HL-60 (cell line): ENCODE results near the gene PLSCR4.
"Not testable (repeated sequence)": the region's sequence is repeated elsewhere in the genome, so short reads cannot be mapped to it uniquely, and the experiment has no call there.

Source experiments
- DNase-seq, 2 experiments: peaks; one replicate each; pipeline ENCODE4 v3.0.0-alpha.2; 2010 to 2020; ENCODE audit warnings: low read depth in 1 of 2, low spot score in 1 of 2
- H3K27ac ChIP-seq: fragments of 250-450 bp; sonication (Bioruptor Pico); replicated peaks from 2 replicates; pipeline ENCODE4 v1.5.1; 2020; ENCODE audit warnings: mild to moderate bottlenecking, moderate library complexity
- H3K27me3 ChIP-seq: fragments of 250-450 bp; sonication (Bioruptor Pico); 2 replicates; pipeline ENCODE4 v1.5.1; 2021; ENCODE audit warnings: mild to moderate bottlenecking, moderate library complexity; ENCODE audit not compliant: insufficient read depth, poor library complexity, severe bottlenecking
- H3K4me3 ChIP-seq: replicated peaks from 2 replicates; pipeline ENCODE4 v1.5.1; 2011; ENCODE audit warnings: mild to moderate bottlenecking, control low read depth, low read length; ENCODE audit not compliant: insufficient read depth
- GABPA ChIP-seq: IDR thresholded peaks from 2 replicates; pipeline ENCODE4 v1.6.1; 2012; ENCODE audit warnings: low read depth
- POLR2AphosphoS5 ChIP-seq: IDR thresholded peaks from 2 replicates; pipeline ENCODE4 v1.6.1; 2012; ENCODE audit warnings: low read depth
- SPI1 ChIP-seq: IDR thresholded peaks from 2 replicates; pipeline ENCODE4 v1.6.1; 2012; ENCODE audit warnings: low read depth, mild to moderate bottlenecking, borderline replicate concordance
- TF ChIP-seq, protein P1 (sequence below): IDR thresholded peaks from one replicate; pipeline ENCODE4 v1.5.1; 2011; ENCODE audit warnings: low read length, control low read depth, inconsistent platforms; ENCODE audit not compliant: insufficient read depth
- TF ChIP-seq, protein P2 (sequence below): IDR thresholded peaks from 2 replicates; pipeline ENCODE4 v1.6.1; 2012; ENCODE audit warnings: low read depth; ENCODE audit not compliant: insufficient replicate concordance

The PLSCR4 gene

DNA sequence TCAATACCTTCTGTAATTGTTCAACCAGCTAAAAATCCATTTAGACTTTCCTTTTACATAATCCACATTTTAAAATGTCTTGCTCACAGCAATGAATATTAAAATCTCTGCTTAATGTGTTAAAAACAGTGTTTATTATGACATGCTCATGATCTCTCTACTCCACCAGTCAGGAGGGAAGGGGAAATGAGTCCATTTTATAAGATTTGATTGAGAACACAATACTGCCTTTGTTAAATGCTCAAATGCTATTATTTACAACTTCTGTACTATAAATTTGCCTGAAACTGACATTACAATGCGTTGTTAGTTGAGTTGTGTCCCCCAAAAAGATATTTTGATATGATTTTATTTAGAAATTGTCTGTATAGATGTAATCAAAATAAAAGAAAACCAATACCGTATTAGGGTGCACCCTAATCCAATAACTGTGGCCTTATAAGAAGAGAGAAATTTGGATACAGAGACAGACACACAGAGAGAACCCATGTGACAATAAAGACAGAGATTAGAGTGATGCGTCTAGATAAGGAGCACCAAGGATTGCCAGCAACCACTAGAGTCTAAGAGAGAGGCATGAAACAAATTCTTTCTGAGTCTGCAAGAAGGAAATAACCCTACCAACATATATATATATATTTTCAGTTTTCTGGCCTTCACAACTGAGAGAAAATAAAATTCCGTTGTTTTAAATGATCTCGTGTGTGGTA lies 9.1 kb upstream of the PLSCR4 start:
- Histone ChIP-seq H3K4me3 (no peak overlapping the region), H3K27ac (no peak overlapping the region), H3K27me3 (no peaks in the 10 kb centered on the region)
- TF ChIP-seq GABPA (no peak), POLR2AphosphoS5 (no peak), SPI1 (no peak)
- TF ChIP-seq, protein P1, sequence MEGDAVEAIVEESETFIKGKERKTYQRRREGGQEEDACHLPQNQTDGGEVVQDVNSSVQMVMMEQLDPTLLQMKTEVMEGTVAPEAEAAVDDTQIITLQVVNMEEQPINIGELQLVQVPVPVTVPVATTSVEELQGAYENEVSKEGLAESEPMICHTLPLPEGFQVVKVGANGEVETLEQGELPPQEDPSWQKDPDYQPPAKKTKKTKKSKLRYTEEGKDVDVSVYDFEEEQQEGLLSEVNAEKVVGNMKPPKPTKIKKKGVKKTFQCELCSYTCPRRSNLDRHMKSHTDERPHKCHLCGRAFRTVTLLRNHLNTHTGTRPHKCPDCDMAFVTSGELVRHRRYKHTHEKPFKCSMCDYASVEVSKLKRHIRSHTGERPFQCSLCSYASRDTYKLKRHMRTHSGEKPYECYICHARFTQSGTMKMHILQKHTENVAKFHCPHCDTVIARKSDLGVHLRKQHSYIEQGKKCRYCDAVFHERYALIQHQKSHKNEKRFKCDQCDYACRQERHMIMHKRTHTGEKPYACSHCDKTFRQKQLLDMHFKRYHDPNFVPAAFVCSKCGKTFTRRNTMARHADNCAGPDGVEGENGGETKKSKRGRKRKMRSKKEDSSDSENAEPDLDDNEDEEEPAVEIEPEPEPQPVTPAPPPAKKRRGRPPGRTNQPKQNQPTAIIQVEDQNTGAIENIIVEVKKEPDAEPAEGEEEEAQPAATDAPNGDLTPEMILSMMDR, result no peak
- TF ChIP-seq, protein P2, sequence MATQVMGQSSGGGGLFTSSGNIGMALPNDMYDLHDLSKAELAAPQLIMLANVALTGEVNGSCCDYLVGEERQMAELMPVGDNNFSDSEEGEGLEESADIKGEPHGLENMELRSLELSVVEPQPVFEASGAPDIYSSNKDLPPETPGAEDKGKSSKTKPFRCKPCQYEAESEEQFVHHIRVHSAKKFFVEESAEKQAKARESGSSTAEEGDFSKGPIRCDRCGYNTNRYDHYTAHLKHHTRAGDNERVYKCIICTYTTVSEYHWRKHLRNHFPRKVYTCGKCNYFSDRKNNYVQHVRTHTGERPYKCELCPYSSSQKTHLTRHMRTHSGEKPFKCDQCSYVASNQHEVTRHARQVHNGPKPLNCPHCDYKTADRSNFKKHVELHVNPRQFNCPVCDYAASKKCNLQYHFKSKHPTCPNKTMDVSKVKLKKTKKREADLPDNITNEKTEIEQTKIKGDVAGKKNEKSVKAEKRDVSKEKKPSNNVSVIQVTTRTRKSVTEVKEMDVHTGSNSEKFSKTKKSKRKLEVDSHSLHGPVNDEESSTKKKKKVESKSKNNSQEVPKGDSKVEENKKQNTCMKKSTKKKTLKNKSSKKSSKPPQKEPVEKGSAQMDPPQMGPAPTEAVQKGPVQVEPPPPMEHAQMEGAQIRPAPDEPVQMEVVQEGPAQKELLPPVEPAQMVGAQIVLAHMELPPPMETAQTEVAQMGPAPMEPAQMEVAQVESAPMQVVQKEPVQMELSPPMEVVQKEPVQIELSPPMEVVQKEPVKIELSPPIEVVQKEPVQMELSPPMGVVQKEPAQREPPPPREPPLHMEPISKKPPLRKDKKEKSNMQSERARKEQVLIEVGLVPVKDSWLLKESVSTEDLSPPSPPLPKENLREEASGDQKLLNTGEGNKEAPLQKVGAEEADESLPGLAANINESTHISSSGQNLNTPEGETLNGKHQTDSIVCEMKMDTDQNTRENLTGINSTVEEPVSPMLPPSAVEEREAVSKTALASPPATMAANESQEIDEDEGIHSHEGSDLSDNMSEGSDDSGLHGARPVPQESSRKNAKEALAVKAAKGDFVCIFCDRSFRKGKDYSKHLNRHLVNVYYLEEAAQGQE, result no peak
- DNase-seq, result no peak

DNA sequence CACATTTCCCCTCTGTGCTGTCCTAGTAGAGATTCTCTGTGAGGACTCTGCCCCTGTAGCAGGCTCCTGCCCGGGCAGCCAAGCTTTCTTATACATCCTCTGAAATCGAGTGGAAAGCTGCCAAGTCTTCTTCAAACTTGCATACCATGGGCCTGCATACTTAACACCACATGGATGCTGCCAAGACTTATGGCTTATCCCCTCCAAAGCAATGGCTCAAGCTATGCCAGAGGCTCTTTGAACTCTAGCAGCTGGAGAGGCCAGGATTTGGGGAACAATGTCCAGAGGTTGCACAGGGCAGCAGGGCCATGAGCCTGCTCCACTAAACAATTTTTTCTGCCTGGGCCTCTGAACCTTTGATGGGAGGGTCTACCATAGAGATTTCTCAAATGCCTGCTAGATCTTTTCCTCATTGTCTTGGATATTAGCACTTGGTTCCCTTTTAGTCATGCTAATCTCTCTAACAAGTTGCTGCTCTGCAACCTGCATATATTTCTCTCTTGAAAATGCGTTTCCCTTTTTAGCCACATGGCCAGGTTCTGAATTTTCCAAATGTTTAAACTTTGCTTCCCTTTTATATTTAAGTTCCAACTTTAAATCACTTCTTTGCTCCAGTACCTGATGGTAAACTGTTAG lies 6.1 kb upstream of the PLSCR4 start:
- no peaks in the 10 kb centered on the region for H3K27me3 ChIP-seq
- no peak overlapping the region for H3K27ac ChIP-seq
- H3K4me3 ChIP-seq, result no peak overlapping the region
- no peak for DNase-seq
- TF ChIP-seq, protein P1, result no peak

DNA sequence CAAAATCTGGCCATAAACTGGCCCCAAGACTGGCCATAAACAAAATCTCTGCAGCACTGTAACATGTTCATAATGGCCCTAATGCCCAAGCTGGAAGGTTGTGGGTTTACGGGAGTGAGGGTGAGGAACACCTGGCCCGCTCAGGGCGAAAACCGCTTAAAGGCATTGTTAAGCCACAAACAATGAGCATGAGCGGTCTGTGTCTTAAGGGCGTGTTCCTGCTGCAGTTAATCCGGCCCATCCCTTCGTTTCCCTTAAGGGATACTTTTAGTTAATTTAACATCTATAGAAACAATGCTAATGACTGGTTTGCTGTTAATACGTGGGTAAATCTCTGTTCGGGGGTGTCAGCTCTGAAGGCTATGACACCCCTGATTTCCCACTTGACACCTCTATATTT lies 1.5 kb upstream of the PLSCR4 start:
- DNase-seq, H3K4me3 ChIP-seq, H3K27ac ChIP-seq: not testable (repeated sequence)
- H3K27me3 ChIP-seq, result peaks cover 17% of the 10 kb centered on the region

DNA sequence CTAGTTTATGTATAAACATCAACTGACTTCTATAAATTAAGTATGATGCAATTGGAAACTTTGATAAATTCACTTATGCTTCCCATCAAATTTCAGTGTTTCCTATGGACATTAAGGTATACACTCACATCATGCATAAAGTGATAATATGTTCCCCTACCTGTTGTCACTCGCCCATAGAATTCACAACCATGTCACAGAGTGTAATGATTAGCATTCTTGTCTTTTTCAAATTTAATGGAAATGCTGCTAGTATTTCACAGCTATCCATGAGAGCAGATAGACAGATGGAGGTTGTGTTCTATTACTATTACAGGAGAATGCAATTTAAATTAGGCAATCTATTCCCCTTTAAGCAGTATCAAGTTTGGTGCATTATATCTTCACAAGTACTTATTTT lies 984 bp downstream of the PLSCR4 start:
- Histone ChIP-seq H3K4me3 (no peak overlapping the region), H3K27me3 (peaks cover 17% of the 10 kb centered on the region), H3K27ac (no peak overlapping the region)
- DNase-seq, result no peak
- TF ChIP-seq POLR2AphosphoS5 (no peak), SPI1 (no peak), GABPA (no peak)
- TF ChIP-seq, protein P1, result no peak
- TF ChIP-seq, protein P2, result no peak
